Activated CD8-positive, alpha-beta memory T cell treated with anti-CD3 and anti-CD28 coated beads, Interleukin-2, amount 50 U/mL, for 24 hours (primary cell): ENCODE data around the gene ZIC4.

Experiments
- DNase-seq: peaks from one replicate; pipeline ENCODE4 v3.0.0-alpha.2; 2020; ENCODE audit errors: extremely low read depth

Gene ZIC4

DNA sequence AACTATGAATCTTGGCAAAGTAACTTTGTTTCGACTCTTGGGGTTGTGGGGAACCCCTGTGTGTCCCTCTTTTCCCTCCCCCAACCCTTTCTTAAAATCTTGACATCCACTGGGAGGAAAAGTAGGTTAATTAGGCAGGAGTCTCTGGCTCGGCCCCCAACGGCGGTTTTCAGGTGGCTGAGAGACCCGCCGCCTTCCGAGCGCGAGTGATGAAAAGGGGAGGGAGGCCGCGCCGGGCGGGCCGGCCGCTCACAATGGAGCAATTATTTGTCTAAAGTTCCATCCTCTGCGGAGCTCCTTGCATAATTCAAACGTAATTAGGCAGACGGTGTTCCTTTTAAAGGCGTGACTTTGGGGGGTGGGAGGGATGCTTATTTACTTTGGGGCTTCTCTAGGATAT is 51.7 kb downstream of the ZIC4 start:
- no peak for DNase-seq

- no peak for DNase-seq
Measured at GRCh38 chr3:147351301-147351700, 55.0 kb downstream of the ZIC4 start.

- DNase-seq = no peak
Measured at GRCh38 chr3:147348976-147349375, 57.4 kb downstream of the ZIC4 start.

DNA sequence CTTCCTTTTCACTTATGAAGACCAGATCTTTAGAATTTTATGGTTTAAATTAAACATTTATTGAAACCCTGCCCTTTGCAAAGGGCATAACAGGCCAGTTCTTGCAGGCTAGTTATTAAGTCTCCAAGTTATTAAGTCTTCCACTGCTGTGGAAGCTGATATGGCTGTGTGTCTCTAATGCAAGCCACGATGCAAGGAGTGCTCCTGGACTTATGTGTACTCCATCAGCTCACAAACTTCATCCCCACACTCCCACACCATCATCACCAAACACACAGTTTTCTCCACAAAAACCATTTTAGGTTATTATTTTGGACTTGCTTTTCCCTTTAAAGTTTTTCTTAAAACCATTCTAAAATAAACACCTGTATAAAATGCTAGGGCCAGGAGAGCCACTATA is 62.4 kb downstream of the ZIC4 start:
- no peak for DNase-seq

- DNase-seq = no peak
Measured at GRCh38 chr3:147341727-147342126, 64.6 kb downstream of the ZIC4 start.

DNA sequence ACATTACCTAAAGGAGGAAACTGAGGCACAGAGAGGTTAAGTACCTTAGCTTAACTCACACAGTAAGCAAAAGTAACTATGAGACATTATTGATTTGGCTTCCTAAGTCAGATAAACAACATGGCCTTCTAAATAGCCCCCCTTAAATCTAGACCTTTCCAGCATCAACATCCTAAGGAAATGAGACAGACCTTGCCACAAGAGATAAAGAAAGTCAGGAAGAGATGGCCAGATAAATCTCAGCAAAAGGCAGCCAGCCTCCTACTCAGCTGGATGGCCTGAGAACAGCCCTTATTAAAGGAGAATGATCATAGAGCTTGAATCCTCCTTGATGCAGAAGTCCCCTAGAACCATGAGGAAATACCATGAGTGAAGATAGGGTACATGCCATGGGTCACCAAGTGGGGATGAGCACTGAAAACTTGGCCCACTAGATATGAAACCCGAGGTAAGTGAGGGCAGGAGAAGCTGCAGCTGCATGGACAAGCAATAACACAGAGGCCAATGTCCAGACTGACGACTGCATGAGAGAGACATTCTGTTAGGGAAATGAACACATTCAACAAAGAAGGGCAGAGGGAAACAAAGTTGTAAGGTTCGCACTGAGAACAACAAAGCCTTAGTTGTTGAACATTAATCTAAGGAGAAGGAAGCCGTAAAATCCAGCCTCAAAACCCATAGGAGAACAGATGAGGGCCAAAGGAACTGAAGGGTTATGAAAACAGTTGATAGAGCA is 69.6 kb downstream of the ZIC4 start:
- no peak for DNase-seq
